A204.1 (cell line): Measurements from ENCODE around the gene CCS.
"Not testable (repeated sequence)": the region's sequence is repeated elsewhere in the genome, so short reads cannot be mapped to it uniquely, and the experiment has no call there.

ENCODE experiments used
- FAIRE-seq: peaks from 2 replicates; lab custom pipeline; 2012; peaks lifted over from hg19 to GRCh38; lab: Jason Lieb, UNC

CCS gene

DNA sequence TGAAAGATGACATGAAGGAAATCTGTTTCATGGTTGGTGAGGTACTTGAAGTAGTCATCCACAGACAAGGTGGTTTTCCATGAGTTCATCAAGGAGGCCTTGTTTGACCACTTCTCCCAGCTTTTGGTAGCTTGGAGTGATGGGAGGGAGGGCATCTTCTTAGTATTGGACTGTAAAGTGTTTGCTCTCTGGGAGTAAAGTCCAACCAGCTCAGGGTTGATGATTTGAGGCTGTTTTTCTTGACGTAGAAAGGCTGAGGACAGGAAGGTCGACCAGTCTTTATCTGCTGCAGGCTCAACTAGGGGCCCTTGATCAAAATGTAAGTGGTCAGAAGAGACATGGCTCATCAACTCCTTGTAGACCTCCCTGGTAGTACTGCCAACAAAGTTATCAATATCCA lies 1.8 kb upstream of the CCS start:
- no peak for FAIRE-seq

DNA sequence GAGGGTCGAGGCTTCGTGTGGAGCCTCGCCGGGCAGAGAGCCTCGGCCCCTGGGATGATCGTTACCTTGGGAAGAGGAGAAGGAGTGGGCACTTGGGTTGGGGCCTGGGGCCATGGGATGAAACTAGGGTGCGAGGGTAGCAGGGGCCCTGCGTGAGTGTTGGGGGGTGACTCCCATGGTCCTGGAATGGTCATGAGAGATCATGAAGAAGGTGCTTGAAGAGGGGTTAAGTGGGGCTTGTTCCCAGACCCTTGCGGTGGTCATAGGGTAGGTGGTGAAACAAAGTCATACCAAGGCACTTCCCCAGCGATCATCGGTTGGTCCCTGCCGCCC lies 284 bp downstream of the CCS start:
- FAIRE-seq = no peak

DNA sequence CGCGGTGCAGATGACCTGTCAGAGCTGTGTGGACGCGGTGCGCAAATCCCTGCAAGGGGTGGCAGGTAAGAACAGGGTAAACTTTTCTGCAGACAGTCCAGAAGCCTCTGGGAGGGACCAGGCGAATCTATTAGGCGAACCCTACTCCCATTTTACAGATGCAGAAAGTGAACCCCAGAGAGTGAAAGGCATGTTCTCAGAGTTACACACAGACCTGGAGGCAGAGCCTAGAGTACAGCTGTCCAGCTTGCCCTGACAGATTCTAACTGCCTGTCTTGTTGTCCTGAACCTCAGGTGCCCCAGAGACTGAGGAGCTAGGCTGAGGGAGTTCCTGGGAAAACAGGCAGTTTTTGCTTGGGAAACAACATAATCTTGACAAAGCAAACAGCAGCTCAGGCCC lies 665 bp downstream of the CCS start:
- no peak for FAIRE-seq

DNA sequence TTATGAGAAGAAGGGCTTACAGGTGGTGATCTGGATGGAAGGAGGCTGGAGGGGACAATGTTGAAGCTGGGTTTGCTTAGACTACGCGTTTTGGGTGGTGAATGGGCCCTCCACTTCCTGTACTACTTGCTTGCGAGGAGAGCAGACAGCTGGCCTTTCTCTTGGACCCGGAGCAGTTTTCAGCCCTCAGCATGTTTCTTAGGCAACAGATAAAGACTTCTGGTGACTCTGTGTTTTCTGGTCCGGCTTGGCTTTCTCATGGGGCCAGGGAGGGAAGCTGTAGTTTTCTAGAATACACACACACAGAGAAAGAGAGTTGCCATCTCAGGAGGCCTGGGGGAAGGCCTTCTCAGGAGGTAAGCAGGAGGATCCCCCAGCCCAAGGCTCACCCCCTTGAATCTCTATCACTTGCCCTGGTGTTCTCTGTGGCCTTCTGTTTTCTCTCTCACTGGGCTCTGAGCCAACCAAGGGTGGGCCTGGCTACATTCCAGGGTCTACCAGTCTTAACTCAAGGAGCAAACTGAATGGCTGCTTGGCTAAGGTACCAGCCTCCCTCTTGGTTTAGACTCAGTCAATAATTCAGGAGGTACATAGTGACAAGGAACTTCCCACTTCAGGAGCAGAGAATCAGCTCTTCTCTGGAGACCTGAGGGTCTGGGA lies 2.4 kb downstream of the CCS start:
- FAIRE-seq = no peak

DNA sequence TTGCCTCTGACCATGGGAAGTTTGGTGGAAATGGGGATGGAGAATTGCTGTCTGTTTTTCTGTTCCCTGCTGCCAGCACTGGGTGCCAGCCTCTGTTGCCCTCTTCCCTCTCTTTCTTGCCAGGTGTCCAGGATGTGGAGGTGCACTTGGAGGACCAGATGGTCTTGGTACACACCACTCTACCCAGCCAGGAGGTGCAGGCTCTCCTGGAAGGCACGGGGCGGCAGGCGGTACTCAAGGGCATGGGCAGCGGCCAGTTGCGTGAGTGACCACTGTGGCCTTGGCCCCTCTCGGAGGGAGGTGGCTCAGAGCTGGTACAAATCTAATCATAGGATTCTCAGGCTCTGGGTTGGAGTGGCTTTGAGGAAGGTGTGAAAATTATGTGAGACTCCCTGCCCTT lies 6.0 kb downstream of the CCS start:
- FAIRE-seq = no peak

DNA sequence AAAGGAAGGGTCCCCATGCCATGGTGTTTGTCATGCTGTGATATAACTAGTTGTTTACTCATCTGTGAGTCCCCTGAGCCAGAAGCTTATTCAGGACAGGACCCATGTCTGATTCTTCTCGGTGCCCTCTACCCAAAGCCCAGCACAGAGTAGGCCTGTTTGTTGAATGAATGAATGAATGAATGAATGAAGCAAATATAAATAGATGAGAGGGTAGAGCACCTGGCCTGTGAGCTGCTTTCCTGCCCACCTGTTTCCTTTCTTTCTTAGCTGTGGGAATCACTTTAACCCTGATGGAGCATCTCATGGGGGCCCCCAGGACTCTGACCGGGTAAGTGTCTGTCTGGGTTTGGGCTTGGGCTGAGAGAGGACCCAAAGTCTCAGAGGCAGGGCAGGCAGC lies 7.2 kb downstream of the CCS start:
- FAIRE-seq = no peak

DNA sequence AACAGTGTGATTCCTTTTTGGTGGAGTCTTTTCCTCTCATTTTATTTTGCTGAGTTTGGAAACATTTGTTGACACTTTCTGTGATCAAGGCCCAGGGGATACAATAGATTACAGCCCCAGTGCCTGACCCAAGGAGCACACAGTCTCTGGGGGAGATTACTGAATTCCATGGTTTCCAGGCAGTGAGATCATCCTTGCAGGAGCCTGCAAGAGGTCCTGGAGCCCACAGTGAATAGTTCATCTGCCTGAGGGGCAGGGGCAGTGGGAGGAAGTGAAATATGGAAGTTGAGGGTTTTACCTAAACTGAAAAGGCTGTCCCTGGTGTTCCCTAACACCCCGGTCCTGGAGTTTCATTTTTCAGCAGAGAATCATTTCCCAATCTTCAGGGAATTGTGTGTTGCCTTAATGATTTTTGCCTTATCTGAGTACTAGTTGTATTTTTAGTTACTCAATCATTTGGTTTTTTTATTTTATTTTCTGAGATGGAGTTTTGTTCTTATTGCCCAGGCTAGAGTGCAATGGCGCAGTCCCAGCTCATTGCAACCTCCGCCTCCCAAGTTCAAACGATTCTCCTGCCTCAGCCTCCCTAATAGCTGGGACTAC lies 7.7 kb downstream of the CCS start:
- FAIRE-seq = no peak

DNA sequence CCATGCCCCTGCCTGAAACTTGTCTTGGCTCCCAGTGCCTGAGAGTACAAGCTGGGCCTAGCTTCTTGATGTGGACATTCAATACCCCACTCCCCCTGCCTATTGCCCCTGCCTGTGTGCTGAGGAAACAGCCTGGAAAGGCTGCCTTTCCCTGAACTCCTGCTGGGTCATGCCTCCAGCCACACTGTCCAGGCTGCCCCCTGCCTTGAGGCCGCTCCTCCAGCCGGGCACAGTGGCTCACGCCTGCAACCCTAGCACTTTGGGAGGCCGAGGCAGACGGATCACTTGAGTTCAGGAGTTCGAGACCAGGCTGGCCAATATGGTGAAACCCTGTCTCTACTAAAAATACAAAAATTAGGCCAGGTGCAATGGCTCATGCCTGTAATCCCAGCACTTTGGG lies 10.1 kb downstream of the CCS start:
- FAIRE-seq = no peak

DNA sequence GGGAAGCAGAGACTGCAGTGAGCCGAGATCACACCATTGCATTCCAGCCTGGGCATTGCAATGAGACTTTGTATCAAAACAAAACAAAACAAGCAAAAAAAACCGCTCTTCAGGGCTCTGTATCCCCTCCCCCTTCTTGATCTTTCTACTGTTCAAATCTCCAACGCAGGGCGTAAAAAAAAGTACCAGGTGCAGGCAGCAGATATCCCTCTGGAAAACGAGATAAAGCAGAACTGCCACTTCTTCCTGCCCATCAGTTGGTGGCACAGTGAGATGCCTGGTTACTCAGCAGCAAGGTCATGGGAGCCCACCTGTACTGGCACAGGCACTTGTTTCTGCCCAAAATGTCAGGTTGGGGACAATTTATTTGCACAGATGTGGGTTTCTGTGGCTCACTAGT lies 11.2 kb downstream of the CCS start:
- no peak for FAIRE-seq

DNA sequence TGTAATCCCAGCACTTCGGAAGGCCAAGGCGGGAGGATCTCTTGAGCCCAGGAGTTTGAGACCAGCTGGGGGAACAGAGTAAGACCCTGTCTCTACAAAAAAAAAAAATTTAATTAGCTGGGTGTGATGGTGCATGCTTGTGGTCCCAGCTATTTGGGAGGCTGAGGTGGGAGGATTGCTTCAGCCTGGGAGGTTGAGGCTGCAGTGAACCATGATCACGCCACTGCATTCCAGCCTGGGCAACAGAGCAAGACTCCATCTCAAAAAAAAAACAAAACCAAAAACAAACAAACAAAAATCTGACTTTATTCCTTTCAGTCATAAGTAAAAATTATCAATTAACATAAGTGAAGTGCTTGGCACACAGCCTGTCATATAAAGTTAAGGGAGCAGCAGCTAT lies 13.6 kb downstream of the CCS start:
- FAIRE-seq = not testable (repeated sequence)

DNA sequence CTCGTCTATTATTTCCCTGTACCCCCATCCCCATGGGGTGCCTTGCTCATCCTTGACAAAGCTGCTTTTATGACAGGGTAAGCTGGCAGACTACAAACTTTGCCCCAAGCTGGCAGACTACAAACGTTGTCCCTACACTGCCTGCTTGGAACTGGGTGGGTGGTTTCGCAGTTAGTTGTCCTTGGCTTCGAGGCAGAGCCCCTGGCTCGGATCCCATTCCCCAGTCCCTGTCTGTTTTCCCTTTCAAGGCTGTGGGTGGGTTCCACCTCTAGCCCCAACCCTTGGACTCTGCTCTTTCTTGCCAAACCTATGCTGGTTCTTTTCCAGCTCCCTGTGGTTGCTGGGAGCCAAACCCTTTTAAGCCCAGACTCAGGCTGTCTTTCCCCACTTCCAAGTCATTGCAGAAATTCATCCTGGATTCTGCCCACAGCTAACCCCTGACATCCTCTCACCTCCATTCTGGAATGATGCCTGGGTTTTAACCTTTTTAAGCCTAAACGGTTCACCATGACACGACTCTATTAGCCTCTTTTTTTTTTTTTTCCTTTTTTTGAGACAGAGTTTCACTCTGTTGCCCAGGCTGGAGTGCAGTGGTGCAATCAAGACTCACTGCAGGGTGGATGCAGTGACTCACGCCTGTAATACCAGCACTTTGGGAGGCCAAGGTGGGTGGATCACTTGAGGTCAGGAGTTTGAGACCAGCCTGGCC lies 14.3 kb downstream of the CCS start:
- no peak for FAIRE-seq

DNA sequence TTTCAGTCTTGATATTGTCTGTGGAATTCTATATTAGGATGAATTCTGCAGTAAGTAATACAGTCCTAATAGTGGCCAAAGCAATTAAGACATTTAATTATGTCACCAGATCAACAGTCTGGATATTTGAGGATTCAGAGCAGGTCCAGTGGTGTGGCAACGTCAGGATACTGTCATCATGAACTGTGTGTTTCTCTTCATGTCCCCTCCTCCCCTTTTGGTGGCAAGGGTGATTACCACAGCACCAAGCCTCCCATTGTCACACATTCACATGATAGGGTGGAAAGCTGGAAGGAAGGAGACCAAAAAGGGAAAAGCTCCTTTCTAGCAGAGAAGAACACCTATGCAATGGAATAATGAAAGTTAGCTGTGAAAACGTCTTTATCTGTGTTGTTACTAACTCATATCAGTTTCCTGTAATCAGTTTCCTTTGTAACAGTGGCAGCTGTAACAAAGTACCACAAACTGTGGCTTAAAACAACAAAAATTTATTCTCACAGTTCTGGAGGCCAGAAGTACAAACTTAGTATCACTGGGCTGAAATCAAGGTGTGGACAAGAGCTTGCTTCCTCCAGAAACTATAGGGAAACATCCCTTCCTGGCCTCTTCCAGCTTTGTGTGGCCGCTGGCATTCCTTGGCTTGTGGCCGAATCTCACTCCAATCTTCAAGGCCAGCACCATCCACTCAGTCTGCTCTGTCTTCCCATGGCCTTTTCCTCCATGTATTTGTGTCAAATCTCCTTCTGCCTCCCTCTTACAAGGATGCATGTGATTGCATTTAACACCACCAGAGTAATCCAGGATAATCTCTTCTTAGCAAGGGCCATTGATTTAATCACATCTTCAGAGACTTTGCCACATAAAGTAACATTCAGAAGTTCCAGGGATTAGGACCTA lies 17.0 kb downstream of the CCS start:
- FAIRE-seq = no peak

DNA sequence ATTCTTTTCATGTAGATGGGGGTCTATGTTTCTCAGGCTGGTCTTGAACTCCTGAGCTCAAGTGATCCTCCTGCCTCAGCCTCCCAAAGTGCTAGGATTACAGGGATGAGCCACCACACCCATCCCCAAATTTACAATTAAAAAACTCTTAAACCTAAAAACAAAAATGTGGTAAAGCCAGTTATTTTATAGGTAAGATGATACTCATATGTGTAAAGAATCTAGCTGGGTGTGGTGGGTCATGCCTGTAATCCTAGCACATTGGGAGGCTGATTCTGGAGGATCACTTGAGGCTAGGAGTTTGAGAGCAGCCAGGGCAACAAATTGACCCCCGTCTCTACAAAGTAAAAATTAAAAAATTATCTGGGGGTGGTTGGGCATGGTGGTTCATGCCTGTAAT lies 19.5 kb downstream of the CCS start:
- no peak for FAIRE-seq

DNA sequence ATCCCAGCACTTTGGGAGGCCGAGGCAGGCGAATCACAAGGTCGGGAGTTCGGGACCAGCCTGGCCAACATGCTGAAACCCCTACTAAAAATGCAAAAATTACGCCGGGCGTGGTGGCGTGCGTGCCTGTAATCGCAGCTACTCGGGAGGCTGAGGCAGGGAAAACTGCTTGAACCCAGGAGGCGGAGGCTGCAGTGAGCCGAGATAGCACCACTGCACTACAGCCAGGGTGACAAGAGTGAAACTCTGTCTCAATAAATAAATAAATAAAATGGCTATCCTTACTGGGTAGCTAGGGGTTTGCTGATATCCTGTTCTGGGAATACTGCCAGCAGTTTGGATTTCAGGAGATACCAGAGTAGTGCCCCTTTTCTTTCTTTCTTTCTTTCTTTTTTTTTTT lies 21.1 kb downstream of the CCS start:
- FAIRE-seq = no peak

DNA sequence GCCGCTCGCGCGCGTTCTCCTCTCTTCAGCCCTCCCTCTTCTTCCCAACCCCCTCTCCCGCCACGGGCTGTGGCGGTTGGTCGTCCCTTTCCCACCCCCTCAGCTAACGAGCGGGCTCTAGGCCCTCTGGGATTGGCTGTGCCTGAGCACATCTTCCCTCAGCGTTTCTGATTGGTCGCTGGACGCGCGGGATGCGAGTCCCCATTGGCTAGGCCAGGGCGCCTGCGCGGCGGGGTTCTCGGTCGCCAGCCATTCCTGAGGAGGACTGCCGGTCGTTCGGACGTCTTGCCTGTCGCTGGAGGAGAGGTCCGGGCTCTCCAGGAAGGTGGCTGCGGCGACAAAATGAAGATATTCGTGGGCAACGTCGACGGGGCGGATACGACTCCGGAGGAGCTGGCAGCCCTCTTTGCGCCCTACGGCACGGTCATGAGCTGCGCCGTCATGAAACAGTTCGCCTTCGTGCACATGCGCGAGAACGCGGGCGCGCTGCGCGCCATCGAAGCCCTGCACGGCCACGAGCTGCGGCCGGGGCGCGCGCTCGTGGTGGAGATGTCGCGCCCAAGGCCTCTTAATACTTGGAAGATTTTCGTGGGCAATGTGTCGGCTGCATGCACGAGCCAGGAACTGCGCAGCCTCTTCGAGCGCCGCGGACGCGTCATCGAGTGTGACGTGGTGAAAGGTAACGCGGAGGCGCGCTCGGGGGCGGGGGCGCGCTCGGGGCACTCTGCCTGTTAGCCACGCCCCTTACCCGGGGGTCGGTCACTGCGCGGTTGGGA lies 23.6 kb downstream of the CCS start, which contains the start of gene RBM14:
Gene RBM14 (plus strand): TSS at position 252 of the 776 bp plus-strand sequence. CDS start 91 bp downstream, at position 343.
- peak; percentile 92 for FAIRE-seq

DNA sequence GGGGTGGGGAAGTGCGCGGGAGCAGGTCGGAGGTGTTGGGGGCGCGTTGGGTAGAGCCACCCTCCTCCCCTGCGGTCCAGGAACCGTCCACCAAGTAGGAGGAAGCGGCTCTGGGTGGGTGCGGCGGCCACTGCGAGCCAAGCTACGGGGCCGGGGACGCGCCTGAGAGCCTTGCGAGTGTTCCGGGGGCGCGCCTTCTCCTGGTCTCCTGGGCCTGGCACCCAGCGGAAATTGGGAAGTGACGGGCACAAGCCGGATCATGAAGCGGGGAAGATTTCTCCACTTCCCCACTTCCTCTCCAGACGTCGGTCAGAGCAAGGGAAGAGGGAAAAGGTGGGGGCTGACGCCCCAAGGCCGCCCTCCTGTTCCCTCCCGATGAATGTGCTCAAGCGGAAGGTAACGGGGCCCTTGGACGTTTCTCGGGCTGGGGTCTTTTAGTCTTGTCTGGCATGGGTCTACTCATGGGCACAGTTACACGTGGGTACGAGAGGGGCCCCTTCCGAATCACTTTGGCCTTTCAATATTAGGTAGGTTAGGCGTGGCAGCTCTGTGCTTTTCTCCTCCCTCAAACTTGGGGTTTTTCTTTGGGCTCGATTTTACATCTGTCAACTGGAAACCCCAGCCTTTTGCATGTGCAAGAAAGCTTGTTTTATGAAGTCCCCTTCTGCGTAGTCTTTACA lies 24.3 kb downstream of the CCS start:
- no peak for FAIRE-seq

DNA sequence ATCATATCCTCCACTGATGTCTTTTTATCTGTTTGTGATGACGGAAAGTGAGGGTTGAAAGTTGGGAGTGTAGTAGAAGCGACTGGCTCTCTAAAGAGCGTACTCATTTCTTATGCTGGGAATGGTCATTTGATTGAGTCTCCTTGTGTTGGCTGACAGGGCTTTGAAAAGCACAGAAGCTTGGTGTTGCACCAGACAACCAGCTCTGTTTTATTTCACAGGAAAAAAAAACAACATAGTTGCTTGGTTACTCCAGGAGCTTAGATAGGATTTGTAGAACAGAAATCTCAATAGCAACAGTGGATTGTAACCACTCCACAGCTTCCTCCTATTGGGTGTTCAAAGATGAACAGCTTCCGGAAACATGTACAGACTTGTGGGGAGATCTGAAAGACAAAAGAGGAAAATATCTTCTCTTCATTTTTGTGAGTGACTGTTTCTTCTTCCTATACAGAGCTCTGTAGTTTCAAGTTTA lies 26.1 kb downstream of the CCS start:
- FAIRE-seq = no peak

DNA sequence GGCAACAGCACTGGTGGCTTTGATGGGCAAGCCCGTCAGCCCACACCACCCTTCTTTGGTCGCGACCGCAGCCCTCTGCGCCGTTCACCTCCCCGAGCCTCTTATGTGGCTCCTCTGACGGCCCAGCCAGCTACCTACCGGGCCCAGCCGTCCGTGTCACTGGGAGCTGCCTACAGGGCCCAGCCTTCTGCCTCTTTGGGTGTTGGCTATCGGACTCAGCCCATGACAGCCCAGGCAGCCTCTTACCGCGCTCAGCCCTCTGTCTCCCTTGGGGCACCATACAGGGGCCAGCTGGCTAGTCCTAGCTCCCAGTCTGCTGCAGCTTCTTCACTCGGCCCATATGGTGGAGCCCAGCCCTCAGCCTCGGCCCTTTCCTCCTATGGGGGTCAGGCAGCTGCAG lies 31.5 kb downstream of the CCS start:
- FAIRE-seq = no peak

DNA sequence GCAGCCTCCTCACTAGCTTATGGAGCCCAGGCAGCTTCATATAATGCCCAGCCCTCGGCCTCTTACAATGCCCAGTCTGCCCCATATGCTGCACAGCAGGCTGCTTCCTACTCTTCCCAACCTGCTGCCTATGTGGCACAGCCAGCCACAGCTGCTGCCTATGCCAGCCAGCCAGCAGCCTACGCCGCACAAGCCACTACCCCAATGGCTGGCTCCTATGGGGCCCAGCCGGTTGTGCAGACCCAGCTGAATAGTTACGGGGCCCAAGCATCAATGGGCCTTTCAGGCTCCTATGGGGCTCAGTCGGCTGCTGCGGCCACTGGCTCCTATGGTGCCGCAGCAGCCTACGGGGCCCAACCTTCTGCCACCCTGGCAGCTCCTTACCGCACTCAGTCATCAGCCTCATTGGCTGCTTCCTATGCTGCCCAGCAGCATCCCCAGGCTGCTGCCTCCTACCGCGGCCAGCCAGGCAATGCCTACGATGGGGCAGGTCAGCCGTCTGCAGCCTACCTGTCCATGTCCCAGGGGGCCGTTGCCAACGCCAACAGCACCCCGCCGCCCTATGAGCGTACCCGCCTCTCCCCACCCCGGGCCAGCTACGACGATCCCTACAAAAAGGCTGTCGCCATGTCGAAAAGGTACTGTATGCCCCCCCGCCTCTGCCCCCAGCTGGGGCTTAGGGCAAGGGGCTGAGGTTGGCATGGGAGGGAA lies 32.2 kb downstream of the CCS start:
- FAIRE-seq = no peak

DNA sequence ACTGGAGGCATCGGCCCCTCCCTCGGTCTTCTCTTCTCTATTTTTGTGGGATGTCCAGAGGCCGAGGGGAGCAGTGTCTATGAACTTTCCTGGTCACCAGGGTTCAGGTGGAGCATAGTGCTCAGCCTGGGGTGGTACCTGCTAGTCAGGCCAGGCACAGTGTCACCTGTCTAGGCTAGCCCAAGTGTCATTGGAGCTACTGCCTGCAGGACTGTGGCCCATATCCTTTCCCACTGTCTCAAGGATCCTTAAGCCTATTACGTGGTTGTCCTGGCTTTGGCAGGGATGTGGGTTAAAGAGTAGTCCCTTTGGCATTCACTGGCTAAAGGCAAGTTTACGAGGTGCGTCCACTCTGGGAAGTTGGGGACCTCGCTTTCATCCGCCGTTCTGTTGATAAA lies 32.8 kb downstream of the CCS start:
- no peak for FAIRE-seq

DNA sequence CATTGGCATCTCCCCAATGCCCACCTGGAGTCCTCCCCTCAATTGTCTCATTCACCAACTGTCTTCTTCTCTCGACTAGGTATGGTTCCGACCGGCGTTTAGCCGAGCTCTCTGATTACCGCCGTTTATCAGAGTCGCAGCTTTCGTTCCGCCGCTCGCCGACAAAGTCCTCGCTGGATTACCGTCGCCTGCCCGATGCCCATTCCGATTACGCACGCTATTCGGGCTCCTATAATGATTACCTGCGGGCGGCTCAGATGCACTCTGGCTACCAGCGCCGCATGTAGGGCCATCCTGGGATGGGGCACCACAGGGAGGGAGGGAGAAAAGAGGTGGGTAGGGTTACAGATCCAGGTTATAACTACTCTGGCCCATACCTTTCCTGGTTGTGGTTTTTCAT lies 33.4 kb downstream of the CCS start:
- FAIRE-seq = no peak
